CD4-positive, alpha-beta T cell treated with Interleukin-2 at 100 ng/mL for 4 hours (primary cell): ENCODE measurements around the gene APBA2.

ENCODE experiments used
- DNase-seq: peaks from one replicate; pipeline ENCODE4 v3.0.0-alpha.2; 2020; ENCODE audit warnings: low spot score

Gene APBA2

GRCh38 chr15:28915041-28915810, 29.5 kb downstream of the APBA2 start:
- DNase-seq = no peak

- DNase-seq = no peak
Measured at GRCh38 chr15:28915935-28916334, 30.2 kb downstream of the APBA2 start.

- no peak for DNase-seq
Measured at GRCh38 chr15:28917791-28918140, 32.0 kb downstream of the APBA2 start.

DNA sequence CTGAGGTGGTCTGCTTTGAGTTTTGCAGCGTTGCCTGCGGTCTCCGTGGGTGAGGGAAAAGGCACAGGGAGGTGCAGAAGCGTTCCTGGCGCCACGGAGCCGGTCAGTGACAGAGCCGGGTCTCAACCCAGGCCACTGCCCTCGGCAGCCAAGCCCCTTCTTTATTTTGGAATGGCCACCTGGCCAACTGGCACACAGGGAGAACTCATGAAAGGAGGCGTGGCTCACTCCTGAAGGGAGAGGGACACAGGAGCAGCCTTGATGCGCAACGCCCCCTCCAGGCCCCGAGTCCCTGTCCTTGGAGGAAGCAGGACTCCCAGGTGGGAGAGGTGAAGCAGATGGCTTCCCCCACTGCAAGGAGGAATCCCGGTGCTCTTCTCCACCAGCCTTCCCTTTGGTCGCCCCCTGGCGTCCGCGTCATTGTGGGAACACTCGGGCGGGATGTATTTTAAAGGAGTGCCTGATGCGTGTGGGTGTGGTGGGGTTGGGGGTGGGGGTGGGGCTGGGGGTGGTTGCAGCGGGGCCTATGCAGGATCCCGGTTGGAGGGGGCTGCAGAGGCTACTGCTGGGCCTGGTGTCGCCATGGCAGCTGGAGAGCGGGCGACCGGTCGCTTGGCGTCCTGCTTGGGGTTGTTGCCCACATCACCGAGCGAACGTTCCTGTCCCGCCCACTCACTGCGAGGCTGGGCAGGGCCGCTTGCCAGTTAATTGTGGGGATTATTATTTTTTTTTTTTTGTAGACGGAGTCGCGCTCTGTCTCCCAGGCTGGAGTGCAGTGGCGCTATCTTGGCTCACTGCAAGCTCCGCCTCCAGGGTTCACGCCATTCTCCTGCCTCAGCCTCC, 32.6 kb downstream of the APBA2 start:
- DNase-seq = no peak

DNA sequence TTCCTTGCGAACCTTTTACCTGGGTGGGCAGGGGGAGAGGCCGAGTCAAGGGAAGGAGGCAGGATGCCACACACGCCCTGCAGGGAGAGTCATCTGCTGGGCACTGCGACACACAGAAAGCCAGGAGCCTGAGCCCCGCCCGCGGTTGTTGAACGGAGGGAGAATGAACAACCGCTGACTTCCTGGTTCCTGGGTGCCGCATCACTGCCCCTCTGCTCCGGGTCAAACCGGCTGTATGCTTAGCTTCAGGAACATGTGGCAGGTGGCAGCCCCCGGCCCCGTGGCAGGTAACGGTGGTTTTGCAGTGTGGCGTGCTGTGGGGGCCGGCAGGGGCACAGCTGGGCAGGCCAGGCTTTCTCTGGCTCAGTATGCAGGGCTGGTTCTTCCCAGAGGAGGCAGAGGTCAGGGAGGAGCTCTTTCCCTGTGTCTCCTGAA, 33.4 kb downstream of the APBA2 start:
- peak; percentile 9 for DNase-seq

DNA sequence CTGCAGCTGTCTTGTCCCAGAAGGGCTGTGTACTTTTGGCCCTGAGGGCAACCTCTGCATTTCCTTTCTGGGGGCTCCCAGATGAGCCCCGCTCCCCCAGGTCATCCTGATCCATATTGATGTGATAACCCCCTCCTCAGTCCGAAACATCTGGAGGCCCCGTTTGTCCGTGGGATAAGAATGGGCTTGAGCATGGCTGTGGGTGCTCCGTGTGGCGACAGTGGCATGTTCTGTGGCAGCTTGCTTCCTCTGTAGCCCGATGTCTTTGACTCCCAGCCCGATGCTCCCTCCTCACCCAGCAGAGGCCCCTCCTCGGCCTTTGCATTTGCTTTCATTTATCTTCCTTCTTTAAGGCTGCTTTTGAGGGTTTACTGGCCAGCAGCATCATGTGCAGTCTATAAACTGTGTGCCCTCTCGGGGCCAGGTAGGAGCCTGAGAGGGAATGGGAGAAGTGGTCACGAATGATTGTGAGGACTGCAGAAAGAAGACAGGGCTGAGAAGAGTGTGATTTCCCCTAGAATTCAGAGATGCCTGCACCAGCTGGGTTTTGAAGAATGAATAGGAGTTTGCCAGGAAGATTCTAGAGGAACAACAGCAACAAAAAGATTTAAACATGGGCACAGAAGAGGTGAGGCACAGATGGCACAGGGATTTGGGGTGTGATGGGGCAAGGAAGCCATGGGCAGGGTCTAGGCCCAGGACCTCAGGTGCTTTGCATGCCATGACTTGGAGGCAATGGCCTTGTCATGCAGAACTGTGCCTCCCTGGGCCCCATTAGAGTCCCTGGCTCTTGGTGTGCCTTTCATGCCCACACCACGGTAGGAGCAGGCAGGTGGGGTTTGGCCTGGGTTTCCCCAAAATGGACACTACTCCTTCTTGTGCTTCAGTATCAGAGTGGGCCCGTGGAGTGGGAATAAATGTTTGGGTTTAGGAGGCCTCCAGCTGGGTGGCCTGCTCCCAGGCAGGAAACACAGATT, 34.2 kb downstream of the APBA2 start:
- no peak for DNase-seq

GRCh38 chr15:28920781-28921331, 35.1 kb downstream of the APBA2 start:
- no peak for DNase-seq

GRCh38 chr15:28921336-28921735, 35.6 kb downstream of the APBA2 start:
- no peak for DNase-seq

GRCh38 chr15:28921919-28922706, 36.3 kb downstream of the APBA2 start:
- no peak for DNase-seq

DNA sequence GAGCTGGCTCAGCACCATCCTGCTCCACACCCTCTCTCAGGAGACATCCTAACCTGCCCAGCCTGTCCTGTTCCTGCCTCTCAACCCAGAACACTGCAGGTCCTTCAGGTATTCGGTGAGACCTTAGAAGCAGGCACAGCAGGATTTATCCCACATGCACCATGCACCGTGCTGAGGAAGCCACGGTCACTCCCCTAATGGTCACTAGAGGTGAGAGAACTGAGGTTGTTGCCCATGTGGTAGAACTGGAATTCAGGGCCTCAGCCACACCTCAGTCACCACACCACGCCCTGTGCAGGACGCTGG, 36.9 kb downstream of the APBA2 start:
- DNase-seq = no peak

GRCh38 chr15:28923726-28924280, 38.0 kb downstream of the APBA2 start:
- no peak for DNase-seq

GRCh38 chr15:28927043-28927442, 41.3 kb downstream of the APBA2 start:
- no peak for DNase-seq

DNA sequence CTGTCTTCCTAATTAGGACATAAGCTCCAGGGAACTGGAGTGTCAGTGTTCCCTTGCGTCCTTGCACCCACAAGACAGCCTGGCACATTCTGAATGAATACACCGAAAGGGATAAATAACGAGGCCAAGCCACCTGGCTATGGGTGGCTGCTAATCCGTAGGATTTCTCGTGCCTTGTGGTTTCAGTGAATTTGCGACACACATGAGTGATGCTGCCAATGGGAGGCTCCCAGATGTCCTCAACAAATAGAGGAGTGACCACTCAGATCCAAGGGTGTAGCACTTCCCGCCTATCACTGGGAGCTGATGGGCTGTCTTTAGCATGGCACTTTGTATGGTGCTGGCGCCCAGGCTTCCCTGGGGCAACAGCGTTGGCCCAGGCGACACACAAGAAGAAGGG, 43.4 kb downstream of the APBA2 start:
- DNase-seq = no peak

DNA sequence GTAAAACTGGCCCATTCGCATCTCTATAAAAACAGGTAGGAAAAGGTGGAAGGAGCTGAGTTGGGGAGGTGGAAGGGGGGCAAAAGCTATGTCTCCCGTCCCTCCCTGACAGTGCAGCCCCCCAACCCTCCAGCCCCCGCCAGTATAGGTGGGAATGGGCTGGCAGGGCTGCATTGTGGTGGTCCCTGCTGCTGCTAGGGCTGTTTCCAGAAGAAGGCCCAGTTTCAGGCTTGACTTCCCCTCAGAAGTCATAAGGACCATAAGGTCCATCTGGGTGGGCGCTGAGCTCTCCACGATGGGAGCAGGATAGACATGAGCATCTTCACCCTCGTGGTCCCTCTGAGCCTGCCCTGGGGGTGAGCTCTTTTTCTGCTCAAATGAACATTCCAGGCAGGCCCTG, 44.2 kb downstream of the APBA2 start:
- DNase-seq = no peak

- no peak for DNase-seq
Measured at GRCh38 chr15:28930476-28931291, 44.9 kb downstream of the APBA2 start.

DNA sequence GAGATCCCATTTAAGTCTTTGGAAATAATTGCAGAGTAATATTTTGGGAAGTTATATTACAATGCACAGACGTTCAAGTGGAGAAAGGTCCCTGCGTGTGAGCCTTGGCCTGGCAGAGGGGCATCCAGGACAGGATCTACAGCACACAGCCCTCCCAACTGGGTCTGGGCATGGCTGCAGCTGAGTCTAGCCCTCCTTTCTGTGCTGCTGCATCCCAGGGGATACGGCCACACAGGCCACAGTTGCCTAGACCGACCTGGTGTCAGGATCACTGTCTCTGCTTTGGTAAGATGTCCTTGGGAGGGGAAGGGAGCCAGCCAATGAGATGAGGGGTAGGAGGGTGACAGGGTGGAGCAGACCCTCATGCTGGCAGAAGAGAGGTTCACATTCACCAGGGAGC, 46.1 kb downstream of the APBA2 start:
- no peak for DNase-seq

DNA sequence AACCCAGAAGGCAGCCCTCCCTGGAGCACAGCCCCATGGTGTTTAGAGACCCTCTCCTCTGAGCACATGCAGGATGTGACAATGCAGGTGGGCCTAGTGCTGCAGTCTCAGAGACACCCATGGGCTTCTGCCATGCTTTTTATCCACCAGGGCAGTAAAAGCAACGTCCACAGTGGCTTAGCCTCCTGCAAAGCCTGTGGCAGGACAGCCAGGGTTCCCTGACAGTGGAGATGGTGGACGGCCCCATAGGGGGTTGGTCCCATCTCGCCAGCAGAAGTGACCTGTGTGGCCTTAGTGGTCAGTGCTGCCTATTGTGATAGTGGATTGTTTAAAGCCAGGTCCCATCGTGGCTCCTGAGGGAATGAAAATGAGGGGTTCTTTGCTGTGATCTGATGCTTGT, 46.6 kb downstream of the APBA2 start:
- DNase-seq = no peak

DNA sequence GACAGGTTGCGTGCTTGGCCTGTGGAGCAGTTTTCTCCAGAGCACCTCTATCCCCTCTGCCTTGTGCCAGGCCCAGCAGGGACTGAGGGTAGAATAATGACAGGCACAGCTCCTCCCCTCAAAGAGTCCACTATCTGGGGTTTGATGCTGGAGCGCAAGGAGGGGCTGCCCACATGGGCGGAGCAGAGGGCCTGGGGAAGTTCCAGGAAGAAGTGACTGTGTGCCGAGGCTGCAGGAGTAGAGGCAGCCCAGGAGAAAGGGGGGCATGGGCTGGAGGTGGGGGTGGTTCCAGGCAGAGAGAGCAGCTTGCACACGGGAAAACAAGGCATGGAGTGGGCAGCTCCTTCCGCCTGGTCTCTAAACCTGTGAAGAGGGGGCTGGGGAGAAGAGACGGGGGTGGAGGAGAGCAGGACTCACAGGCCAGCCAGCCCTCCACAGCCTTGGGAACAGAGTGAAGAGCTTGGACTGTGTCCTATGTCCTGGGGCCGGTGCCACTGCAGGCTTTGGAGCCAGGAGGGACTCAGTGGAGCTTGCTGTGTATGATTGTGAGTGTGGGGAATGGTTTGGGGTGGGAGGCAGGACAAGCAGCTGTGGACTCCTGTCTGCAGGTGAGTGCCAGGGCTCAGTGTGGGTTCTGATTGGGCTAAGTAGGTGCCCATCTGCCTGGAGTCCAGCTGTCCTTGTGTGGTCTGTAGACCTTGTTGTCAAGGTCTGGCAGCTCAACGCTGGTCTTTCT, 48.1 kb downstream of the APBA2 start:
- DNase-seq = no peak

DNA sequence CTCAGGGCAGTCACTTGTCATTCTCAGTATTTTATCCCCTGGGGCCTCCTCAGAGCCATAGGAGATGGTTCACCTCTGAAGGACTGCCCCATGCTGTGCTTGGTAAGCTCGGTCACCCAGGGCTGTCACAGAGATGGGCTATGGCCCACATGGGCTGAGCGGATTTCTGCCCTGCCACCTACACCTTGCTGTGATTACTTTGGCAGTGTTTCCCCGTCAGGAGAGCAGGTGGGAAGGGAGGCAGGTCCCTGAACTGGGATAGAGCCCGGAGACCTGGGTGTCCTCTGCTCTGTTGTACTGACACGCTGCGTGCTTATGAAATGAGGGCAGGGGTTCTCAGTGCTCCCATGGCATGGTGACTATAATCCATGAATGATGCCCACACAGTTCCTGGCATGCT, 48.9 kb downstream of the APBA2 start:
- no peak for DNase-seq
